HG03060 (cell line): ENCODE measurements around the gene SETD6.
"Not testable (repeated sequence)": the region's sequence is repeated elsewhere in the genome, so short reads cannot be mapped to it uniquely, and the experiment has no call there.

Experiments used
- ATAC-seq: cut with Tn5 transposase; IDR thresholded peaks from one replicate; pipeline ENCODE4 v1.9.1; 2021; ENCODE audit warnings: low read depth, moderate number of reproducible peaks; ENCODE audit not compliant: unreplicated experiment

The SETD6 gene

DNA sequence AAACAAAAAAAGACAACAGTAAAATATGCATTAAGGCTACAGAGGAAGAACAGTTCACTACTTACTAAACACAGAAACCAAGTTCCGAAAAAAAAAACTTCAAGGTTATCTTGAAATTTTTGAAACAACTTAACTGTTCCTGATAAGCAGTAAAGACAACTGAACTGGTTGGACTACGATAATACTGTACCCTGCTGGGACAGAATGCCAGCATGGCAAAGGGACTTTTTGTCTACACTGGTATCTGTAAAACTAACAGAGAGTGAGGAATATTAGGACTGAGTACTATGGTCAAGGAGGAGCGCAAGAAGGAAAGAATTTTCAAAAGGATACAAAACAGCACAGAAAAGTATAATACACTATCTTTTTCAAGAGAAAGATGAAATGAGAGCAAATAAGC lies 19.8 kb downstream of the SETD6 start:
- no peak for ATAC-seq

DNA sequence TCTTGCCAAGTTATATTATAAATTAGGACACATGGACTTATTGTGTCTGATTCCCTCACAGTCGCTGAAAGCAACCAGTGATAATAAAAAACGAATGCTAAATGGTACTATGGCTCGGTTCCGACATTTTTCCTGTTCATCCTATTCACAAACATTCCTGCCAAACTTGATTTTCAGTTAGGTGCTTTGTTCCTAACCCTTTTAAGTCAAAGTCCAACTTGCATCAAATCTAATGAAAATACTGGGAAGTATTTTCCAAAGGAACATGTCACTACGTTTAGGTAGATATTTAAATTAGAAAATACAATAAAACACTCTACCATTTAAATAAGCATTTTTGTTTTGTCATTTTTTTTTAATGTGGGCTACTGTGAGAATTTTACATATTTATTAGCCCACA lies 21.0 kb downstream of the SETD6 start:
- no peak for ATAC-seq

DNA sequence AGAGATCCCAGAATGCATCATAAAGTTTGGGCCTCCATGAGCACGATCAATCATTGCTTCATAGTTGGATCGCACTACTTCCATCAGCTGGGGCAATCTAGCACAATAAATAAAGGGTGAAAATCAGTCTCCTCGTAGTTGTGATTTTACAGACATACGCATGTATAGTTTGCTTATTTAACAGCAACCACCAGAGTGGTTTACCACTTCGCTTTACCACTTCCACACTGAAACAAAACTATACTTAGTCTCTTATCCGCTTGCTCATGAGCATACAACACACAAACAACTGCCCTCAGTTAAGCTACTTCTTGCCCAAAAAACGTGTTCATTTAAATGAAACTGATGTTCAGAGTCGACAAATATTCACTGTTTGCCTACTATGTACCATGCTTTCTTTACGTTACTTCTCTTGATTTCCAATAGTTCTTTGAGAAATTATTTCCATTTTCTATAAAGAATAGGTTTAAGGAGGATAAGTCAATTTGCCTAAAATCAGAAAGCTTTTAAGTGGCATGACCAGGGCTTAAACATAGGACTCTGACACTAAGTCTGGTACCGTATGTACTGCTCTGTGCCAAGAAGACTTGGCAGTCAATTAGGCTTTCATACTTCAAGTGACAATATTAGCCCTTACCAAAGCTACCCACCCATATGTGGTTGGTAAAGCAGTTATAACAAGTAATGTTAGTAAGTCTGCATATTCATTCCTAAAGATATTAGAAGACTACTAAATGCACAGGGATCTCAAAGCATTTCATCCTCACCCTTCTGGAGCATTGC lies 22.0 kb downstream of the SETD6 start:
- ATAC-seq, result no peak

DNA sequence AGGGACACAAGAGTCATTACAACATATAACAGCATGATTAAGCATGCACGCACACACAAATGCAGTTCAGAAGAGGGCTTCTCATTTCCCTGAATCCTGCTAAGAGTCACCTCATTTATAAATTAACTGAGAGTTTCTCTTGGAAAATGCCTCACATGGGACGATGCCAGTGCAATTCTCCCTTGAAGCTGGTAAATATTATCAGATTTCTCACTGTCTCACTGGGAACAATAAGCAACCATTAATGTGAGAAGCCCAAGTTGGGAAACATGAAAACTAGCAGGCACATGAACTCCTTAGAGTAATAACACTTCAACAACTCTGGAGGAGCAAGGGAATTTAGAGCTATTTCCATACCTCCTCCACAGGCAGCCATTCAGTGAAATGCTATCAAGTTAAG lies 26.4 kb downstream of the SETD6 start:
- no peak for ATAC-seq

DNA sequence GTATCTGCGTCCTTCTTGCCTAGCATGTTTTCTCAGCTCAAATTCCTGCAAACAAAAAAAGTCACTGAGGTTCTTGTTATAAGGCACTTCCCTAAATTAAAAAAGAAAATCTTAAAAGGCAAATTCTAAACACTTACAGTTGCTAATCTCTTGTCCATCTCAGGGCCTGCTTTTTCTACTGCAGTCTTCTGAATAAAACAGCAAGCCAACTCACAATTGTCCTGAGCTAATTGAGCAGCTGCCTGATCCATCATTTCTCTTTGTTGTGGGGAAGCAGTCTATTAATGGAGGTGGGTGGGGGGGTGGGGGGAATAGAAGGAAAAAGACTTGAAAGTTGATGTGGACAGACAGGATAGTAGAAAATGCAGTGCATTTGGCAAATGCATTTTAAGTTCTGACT lies 27.0 kb downstream of the SETD6 start:
- ATAC-seq, result no peak

DNA sequence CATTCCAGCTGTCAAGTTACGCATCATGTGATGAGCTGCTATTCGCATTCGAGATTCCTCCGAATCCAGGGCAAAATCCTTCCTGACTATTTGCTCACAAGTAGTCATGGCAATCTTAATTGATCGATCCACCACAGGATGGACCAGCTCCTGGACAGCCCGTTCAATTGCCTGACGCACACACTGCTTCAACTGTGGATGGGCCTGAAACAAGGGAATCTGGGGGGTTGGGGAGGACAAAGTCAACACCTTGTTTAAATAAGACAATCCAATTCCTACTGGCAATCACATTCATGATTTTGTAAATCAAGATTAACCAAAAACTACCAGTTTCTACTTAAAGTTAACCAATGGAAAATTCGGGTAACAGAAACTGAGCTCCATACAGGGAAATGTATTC lies 28.4 kb downstream of the SETD6 start:
- no peak for ATAC-seq

DNA sequence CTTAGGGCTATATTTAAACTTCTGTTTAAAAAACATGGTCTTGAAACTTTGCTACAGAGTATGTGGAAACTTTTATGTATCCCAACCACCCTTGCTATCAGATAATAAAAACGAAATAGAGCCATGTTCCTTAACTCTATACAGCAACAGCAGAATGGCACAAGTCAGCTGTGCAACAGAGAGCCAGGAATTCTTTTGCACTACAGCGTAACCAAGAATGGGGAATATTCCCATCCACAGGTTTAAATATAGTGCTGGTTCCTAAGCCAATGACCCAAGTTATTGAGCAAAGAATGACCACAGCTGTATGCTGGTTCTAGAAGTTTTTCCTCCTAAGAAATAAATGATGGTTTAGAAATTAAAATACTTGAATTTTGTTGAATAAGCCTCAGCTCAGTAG lies 33.1 kb downstream of the SETD6 start:
- ATAC-seq, result no peak

DNA sequence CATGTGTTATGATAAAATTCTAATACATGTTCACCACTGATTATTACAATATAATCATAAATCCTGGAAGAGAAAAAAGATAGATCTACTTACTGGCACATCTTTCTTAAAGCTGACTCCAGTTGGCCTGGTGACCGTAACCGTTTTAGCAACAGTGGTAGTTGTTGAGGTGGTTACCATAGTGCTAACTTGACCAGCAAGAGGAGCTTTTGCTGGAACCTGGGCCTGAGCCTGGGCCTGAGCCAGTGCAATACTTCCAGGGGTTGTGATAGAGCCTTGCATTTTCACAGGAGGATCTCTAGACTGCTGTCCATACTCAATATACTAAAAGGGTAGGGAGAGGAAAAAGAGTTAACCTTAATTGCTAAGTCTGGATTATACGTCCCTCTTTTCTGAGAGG lies 36.2 kb downstream of the SETD6 start:
- no peak for ATAC-seq

DNA sequence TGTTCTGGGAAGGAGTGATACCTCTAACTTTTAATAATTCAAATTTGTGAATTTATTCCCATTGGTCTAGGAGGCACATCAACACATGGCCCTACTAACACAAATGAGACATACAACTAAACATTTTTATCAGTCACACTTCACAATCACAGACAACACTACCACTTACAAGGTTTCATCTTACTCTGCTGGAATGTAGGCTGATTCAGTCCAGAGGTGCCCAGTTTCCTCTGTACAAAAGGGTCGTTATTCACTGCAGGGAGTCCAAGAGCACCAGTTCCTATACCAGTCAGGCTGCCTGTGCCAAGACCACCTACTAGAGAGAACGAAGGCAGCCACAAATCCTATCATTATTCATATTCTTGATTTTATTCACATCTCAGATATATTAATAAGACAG lies 41.4 kb downstream of the SETD6 start:
- no peak for ATAC-seq

DNA sequence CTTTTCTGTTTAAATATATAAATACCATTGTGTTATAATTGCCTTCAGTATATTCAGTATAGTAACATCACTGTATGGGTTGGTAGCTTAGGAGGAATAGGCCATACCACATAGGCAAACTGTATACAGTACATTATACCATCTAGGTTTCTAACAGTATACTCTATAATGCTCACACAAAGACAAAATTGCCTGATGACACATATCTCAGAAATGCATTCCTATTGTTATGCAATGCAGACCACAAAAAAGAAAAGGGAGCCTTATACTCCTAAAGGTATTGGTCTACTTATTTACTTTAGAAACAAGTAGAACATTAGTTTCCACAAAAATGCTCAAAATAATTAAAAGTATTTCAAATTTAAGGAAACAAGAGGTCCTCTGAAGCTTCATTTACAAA lies 47.9 kb downstream of the SETD6 start:
- ATAC-seq, result no peak

DNA sequence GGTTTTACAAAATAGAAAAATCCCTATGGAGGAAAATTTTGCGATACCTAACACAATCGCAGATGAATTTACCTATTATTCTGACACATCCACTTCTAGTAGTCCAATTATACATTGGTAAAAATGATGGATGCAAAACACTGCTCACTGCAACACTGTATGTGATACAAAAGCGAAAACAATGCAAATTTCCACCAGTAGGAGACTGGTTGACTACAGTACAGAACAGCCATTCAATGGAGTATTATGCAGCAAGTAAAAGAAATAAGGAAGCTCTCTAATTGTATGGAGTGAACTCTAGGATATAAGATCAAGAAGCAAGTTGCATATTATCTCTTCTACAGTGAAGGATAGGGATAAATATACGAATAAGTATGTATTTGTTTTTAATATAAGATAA lies 48.5 kb downstream of the SETD6 start:
- no peak for ATAC-seq

DNA sequence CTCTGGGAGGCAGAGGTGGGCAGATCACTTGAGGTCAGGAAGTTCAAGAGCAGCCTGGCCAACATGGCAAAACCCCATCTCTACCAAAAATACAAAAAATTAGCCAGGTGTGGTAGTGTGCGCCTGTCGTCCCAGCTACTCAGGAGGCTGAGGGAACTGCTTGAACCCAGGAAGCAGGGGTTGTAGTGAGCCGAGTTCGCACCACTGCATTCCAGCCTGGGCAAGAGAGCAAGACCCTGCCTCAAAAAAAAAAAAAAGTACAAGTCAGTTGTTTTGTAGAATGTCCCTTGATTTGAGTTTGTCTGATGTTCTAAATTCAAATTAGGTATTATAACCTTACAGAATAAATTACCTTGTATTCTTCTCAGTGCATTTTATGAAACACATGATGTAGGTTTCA lies 50.4 kb downstream of the SETD6 start:
- not testable (repeated sequence) for ATAC-seq
